ENCODE data around the gene FUBP3.
A peak's percentile ranks its signal among the peaks of the same experiment; 100 is the strongest.

The FUBP3 gene

DNA sequence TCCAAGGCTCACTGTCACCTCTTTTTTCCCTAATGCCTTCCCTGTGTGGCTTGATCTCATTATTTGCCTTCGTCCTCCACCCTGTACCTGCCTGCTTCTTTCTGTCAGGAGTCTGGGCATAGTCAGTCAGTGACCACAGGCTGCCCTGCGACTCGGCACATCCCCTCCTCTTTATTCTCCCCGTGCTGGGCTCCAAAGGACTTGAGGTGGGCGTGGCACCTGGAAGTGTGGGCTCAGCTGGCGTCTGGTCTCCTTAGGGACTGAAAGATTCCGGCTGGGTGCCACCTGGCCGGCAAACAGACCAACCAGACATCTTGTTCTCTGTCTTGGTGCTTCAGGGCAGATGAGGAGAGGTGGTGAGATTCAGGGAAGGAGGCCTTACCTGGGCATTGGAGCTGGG is 55.4 kb downstream of the FUBP3 start:
- DNase-seq: no peak

DNA sequence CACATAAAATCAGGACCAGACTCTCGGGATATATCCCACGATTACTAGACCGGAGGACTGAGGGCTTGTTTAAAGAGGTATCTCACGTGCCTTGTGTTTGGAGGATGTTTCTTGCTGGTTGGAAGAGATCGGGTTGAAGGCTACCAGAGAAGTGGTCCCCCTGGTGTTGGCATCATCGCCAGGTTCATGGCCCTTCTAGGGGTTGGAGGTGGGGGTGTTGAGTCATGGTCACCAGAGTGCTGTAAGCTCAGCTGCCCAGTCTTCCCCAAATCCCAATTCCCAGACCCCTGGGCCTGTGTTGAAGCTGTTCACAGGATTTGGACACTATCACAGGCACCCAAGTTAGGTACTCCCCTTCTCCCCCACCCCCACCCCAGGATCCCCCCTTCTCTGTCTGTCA is 55.9 kb downstream of the FUBP3 start:
- no peak for DNase-seq

DNA sequence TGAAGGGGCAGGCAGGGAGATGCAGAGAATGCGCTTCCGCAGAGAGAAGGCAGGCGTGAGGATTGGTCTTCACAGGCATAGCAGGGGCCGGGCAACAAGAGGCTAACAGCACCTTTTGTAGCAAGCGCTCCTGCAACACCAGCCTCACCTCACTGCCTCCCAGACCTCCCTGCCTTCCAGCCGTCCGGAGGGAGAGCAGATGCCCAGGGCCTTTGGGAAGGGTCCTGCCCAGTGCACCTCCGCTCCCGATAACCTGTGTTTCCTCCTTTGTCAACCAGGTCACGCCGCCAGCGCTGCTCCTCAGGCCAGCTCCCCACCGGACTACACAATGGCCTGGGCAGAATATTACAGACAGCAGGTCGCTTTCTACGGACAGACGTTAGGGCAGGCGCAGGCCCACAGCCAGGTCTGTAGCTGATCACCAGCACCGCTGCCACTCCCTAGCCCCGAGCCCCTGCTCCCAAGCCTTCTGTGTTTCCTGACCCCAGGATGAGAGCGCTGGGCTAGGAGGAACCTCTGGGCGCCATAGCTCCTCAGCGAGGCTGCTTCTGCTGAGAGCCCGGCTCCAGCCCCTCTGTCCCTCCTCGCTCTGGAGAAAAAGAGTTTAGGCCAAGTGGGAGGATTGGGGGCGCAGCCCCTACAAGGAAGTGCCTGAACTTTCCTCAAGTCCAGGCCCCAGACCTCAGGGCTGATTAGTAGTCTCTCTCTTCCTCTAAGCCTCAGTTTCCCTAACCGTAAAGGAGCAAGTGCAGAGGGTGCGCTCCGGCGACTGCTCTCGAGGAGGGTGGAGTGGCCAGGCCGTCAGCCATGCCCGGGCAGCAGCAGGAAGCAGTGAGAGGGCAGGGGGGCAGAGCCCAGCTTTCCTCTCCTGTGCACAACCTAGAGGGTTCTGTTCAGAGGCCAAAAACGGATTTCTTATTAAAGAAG is 56.6 kb downstream of the FUBP3 start:
- no peak for DNase-seq

DNA sequence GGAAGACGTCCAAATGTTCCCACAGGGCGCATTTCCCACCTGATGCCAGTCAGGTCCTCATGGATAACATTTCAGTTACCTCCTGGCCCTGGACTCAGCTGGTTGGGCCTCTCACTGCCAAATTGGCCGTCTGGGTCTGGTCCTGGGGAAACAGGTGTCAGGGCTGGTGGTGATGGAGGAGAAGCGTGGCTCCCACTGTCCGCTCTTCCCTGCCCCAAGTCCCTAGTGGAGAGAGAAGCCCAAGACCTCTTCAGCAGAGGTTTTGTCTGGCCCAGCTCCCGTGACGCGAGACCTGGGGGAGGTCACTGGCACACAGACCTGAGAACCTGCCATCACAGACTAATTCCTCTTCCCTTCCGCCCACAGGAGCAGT is 57.3 kb downstream of the FUBP3 start:
- no peak for DNase-seq

DNA sequence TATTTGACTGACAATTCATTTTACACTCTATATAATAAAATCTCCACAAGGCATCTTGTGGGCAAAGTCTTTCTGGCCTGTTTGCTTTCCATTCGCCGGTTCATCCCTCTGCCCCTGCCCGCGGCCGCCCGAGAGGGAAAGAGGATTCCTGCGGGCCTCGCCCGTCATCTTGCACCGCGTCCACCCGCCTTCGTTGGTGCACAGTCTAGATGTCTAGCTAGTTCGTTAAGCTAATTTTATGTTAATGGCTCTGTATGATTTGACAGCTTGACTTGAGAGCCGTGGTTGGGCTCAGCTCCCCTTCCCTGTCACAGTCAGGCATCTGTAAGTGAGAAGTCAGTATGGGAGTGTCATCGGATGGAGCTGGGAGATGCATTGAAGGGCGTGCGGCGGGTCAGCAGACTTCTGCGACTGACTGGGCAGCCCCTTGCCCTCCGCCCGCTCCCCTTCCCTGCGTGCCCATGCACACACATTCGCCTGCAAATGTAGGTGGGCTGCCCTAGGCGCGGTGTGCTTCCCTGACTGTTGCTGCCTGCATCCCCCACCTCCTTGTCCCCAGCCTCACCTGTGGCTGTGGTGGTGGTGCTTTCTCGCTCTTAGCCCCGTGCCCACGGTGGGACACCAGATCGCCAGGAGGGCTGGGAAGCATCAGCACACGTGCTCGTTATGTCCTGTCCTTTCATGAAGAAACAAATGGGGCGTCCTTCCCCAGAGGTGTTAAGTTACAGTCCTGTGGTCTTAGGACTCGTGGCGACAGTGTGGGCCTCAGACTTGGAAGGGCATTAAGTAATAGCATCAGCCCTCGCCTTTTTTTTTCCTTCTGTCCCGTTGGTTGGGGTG is 59.1 kb downstream of the FUBP3 start:
- no peak for DNase-seq

DNA sequence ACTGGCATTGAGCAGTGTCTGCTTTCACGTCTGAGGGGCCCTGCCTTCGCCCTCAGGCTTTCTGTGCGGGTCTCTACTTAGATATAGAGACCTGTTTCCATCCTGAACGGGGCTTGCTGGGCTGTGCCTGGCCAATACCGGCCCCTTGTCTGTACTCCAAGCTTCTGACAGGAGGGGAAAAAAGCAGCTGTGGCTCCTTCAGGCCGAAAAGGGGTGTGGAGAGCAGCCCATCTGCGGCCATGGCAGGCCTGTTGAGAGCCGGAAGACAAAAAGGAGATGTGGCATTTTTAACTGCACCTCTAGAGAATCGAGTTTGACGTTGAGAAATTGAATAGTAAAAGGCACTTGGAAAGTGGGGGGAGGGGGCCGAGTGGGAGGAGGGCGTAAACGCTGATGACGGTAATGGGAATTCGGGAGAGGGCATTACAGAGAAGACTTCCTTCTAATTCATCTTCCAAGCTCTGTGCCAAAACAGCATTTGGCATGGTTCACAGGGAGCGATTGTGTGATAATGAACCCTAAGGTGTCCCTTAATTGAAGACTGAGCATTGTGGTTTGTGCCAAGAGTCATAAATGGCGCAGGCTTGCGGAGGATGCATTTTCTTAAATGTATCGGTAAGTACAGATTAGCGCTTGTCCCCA is 59.9 kb downstream of the FUBP3 start:
- DNase-seq: no peak

DNA sequence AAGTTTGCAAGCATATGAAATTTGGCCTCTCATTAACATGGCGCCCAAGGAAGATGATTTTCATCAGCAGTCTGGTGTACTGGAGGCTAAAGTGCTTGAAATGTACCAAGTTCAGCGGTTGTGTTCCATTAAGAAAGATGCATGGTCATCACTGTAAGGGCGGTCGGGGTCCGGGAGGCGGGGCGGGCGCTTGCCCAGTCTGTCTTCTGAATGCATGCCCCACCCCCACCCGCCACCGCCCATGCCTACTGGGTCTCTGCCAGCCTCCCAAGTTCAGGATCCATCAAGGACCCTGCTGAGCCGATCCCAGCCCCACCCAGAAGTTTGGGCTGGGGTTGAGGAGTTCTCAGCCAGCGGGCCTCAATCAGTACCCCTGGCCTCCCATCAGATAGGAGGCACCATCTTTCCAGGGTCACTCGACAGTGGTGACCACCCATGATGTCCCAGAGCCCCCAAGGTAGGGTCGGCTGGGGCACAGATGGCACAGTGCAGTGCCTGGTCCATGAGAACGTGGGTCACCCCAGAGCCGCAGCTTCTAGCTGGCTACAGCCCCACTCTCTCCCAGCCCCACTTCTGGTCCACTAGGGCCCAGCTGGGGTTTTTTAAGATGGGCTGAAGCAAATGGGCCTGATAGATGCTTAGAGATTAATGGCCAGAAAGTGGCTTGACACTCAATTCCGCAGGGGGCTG is 60.6 kb downstream of the FUBP3 start:
- DNase-seq: no peak

DNA sequence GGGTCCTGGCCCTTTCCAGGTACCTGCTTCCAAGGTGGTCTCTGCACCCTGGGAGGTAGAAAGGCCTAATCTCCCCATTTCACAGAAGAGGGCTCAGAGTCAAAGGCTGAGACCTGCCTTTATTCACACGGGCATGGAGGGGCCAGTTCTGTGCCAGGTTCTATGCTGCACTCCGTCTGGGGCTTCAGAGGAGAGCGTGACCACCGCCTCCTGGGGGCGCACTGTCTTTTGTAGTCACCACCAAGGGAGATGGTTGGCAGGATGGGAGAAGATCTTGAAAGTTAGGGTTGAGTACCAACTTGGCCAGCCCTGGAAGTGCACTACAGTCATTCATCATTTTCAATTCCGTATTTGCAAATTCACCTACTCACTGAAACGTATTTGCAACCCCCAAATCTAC is 61.3 kb downstream of the FUBP3 start:
- DNase-seq: peak; percentile 25

DNA sequence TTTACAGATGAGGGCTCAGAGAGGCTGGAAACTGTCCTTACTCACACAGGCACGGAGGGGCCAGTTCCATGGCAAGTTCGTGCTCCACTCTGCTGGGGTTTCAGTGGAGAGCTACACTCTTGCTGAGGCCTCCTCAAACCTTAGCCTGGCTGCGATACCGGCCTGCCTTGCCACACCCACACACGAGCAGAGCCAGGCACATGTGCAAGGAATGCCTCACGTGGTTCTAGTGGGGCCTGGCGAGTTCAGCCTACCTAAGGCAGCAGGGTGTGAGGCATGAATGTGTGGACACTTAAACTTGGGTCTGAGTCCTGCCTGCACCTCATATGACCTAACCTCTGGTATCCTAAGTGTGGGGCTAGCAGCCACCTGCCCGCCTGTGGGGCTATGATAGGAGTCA is 63.5 kb downstream of the FUBP3 start:
- peak; percentile 46 for DNase-seq

DNA sequence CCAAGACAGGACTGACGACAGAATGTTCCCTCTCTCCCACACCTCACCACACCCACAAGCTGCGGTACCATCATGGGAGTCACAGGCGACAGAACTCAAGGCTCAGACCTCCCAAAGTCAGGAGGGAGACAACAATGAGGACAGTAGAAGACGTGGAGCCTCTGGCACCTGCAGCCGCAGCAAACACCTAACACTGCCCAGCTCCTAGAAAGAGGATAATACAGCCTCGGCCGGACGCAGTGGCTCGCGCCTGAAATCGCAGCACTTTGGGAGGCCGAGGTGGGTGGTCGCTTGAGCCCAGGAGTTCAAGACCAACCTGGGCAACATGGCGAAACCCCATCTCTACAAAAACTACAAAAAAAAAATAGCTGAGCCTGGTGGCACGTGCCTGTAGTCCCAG is 71.8 kb downstream of the FUBP3 start:
- DNase-seq: no peak

DNA sequence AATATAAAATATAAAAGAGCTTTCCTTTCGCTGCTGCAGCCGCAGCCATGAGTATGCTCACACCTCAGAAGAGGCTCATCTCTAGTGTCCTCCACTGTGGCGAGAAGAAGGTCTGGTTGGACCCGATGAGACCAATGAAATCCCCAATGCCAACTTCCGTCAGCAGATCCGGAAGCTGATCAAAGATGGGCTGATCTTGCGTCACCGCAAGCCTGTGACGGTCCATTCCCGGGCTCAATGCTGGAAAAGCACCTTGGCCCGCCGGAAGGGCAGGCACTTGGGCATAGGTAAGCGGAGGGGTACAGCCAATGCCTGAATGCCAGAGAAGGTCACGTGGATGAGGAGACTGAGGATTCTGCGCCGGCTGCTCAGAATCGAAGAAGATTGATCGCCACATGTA is 72.4 kb downstream of the FUBP3 start:
- no peak for DNase-seq

DNA sequence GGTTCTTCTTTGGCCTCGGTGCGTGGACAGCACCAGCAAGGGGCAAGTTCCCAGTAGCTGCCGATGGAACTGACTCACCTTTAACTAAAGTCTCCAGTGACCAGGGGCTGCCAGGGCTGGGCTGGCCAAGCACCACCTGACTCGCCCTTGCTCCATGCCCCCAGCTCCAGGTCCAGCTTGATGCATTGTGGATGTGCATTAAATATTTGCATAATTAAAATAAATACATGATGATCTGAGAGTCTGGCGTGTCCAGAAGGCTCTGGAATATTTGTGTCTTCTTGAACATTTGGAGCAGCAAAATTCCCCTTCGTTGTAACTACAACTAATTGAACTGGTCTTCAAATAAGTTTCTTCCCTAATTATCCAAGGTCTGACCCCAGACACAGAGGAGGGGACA is 75.5 kb downstream of the FUBP3 start:
- DNase-seq: no peak

DNA sequence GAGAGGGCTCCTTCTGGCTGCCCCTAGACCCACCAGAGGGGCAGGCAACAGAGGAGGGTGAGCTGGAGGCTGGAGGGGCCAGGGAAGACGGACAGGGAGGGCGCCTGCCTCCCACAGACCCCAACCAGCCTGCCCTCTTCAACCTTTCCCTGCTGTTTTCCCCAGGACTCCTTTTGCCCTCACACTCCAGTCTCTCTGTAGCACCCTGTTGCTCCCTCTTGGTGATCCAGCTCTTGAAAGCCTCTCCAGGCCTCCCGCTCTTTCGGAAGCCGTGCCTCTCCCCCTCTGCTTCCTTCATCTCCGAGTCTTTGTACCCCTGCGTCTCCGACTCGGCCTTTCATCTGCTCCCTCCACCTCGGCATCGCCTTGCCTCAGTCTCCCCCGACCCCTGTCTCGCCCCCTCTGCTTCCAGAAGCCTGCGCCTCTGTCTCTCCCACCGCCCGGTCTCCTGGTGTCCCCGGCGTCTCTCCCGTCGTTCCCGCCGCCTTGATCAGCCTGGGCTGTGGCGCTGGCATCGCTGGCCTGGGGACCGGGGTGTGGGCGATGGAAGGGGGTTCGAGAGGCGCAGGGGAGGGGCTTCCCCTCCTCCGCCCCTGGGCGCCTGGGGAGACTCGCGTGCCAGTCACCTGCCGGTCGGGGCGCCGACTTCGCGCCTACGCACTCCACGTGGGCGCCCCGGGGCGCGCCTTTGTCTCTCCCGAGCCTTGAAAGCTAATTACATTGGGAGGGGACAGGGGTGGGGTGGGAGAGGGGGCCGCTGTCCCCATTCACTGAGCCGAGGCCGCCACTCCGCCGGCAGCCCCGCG is 79.7 kb downstream of the FUBP3 start:
- no peak for DNase-seq

DNA sequence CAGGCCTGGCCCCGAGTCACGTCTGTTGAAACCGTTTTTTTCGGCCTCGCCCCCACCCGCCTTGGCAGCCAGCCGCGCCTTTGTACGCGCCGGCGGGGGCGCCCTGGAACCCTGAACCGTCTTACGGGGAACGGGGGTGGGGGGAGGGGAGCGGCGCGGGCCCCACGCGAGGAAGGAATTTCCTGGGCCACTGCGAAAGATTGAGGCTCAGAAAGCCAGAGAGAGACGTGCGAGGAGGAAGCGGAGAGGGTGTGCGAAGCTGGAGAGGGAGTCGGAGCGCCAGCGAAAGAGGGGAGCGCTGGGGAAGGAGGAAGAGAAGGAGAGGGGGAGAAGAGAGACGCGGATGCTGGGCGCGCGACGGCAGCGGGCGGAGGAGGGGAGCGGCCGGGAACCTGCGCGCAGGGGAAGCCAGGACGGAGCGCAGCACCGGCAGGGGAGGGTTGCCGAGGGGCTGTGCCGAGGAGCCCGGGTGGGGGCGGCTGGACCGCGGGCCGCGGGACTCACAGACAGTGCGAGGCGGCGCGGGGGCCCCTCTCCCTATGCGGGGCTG is 80.4 kb downstream of the FUBP3 start:
- DNase-seq: no peak

DNA sequence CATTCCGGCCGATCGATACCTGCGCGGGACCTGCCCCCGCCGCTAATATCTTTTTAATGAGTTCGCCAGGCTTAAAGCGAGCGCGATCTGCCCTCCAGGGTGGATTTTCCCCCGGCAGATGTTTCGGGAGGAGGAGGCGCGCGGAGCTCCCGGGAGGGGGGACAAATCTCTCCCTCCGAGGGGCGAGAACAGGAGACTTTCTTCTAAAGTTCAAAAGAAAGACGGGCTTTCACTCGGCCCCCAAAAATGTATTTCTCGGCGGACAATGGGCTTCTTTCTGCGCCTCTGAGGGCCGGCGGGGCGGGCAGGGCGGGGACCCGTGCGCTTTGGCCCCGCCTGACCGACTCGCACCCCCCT is 80.9 kb downstream of the FUBP3 start:
- no peak for DNase-seq

DNA sequence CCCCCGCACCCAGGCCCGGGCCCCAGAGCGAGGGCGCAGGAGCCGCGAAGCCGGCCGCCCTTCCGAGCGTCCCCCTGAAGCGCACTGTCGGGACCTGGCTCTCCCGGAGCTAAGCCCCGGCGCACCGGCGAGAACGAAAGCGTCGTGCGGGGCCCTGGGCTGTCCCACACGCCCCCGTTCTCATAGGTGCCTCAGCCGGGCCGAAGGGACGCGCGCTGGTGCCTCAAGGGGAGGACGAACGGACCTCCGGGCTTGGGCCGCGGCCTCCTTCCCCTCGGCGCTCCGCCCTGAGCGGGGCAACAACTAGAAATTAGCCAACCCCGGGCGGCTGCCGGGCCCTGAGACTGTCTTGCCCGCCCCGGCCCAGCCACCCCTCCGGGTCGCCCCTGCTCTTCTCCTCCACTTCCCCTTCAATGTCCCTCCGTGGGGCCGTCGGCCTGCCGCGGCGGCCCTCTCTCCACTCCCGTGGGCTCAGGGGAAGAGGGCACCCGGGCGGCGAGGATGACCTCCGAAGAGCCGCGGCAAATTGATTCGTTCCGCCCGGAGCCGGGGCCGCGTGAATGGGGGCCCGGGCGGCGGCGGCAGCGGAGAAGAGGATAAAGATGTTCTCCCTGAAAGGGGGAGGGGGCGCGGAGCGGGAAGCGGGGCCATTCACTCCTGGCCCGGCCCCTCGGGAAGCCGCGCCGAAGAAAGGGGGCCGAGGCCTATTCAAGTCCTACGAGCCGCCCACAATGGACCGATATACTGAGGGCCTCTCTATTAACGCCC is 81.5 kb downstream of the FUBP3 start:
- DNase-seq: no peak

DNA sequence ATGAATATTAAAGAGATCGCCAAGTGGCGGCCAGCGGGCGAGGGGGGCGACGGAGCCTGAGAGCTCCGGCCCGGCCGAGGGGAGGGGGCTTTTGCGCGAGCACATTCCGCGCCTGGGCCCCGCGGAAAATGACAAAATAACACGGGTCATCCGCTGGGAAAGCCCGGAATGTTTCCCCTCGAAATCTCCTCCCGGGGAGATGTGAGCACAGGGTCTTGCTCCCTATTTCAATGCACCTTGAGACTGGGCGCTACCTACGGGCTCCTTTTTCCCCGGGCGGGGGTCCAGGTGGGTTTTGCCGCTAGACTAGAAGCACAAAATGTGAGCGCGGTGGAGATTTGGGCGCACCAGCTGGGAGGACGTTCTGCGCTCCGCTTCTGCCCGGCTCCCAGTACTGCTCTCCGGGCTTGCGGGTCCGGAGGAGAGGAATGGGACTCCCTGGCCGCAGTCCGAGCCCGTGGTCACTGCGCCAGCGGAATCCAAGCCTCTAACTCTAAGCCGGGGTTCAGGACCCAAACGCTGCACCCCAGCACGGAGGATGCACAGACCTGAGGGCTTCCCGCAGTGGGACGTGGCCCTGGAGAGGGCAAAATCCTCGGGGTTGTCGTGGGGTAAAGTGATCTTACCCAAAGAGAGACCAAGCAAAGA is 82.2 kb downstream of the FUBP3 start:
- DNase-seq: no peak

DNA sequence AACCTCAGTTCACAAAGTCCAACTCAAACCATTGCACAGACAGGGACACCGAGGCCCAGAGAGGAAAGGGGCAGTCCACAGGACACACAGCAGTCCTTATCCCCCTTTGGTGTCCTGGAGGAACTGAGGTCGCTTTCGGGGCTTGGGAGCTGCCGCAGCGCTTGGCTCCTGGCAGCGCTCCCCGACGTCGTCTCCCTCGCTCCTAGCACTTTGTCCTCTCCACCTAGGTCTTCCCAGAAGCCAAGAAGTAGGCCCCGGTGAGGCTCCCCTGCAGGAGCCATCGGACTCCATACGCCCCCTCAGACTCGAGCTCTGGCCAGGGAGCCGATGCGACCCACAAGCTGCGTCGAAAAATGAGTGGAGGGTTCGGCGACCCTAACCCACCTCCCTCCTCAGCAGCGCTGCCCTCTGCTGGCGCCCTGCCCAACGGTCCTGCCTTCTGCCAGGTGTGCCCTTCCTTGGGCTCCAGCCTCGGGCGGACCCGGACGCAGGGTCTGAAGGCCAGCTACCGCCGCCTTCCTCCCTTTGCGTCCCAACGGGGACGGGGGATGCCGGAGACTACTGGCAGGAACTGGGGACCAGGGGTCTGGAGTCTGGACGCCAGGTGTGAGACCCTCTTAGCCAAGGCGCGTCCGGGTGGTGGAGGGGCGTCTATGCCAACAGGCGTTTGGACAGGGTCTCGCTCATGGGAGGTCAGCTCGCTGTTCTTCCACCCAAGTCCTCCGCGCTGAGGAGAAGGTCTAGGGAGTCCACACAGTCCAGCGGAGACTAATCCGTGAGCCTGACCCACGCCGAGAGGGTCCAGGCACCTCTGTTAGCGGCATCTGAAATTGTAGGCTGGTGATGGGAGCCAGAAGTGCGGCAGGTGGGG is 83.0 kb downstream of the FUBP3 start:
- DNase-seq: no peak

DNA sequence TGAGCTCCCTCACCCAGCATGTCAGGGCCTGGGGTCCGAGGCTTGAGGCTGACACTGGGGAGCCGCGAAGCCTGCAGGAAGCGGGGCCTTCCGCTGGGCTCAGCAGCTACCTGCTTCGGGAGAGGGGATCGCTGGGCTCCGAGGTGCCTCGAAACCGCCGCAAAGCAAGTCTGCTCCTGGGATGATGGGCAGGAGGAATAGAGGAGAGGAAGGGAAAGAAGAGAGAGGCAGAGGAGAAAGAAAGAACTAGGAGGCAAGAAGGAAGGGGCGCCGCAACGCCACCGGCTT is 83.5 kb downstream of the FUBP3 start:
- DNase-seq: no peak
